Measurements from ENCODE around the gene ZNF682. TPM values are rescaled to one million over a fixed set of nuclear protein-coding genes. Genes with fewer than 3 reads are reported as not detected.
"Not testable (repeated sequence)": the region's sequence is repeated elsewhere in the genome, so short reads cannot be mapped to it uniquely, and the experiment has no call there.

Gene ZNF682
- 2.2 and 5.9 TPM in 2 replicates for total RNA-seq

- H3K4me3 ChIP-seq (ENCODE audit: insufficient read depth, low read length) = peak within 1 kb of the TSS; percentile 96
- DNase-seq (ENCODE audit: insufficient read length, low spot score, missing footprints) = peak; percentile 97
- no peak for TF ChIP-seq CTCF (IDR thresholded peaks at IDR 0.05; ENCODE audit: extremely low read depth, low read depth, low read length)
- peak within 1 kb of the TSS; percentile 96 for H2AFZ ChIP-seq (ENCODE audit: low read length)
- H3K9me3 ChIP-seq (ENCODE audit: low read depth, low read length) = no peaks in the 10 kb centered on the region
- no peaks in the 10 kb centered on the region for H3K27me3 ChIP-seq (ENCODE audit: insufficient read depth, low read length)
- H3K4me2 ChIP-seq (ENCODE audit: insufficient read depth, low read length) = peak within 1 kb of the TSS; percentile 90
- H3K27ac ChIP-seq (ENCODE audit: low read depth, low read length) = peak within 1 kb of the TSS; percentile 85
- no peaks in the 10 kb centered on the region for H4K20me1 ChIP-seq (ENCODE audit: insufficient read depth, low read length)
- peaks cover 10% of the 10 kb centered on the region for H3K4me1 ChIP-seq (ENCODE audit: insufficient read depth, low read length)
- peaks cover 3% of the 10 kb centered on the region for H3K36me3 ChIP-seq (ENCODE audit: insufficient read depth, low read length)
- peaks cover 24% of the 10 kb centered on the region for H3K79me2 ChIP-seq (ENCODE audit: insufficient read depth, low read length)
Observed at GRCh38 chr19:20039203-20039723, at the start of gene ZNF682. Gene ZNF682 (minus strand): TSS chr19:20039505. CDS start chr19:20039345, 160 bp downstream.

- not testable (repeated sequence) for DNase-seq (ENCODE audit: insufficient read length, low spot score, missing footprints); H3K4me1 ChIP-seq (ENCODE audit: insufficient read depth, low read length); H3K4me2 ChIP-seq (ENCODE audit: insufficient read depth, low read length); H3K27ac ChIP-seq (ENCODE audit: low read depth, low read length); H2AFZ ChIP-seq (ENCODE audit: low read length); H4K20me1 ChIP-seq (ENCODE audit: insufficient read depth, low read length); H3K27me3 ChIP-seq (ENCODE audit: insufficient read depth, low read length); H3K4me3 ChIP-seq (ENCODE audit: insufficient read depth, low read length); H3K9me3 ChIP-seq (ENCODE audit: low read depth, low read length); H3K36me3 ChIP-seq (ENCODE audit: insufficient read depth, low read length)
- H3K79me2 ChIP-seq (ENCODE audit: insufficient read depth, low read length) = peaks cover 11% of the 10 kb centered on the region
Observed at GRCh38 chr19:20082876-20083275, 43.6 kb upstream of the ZNF682 start.

- not testable (repeated sequence) for H3K4me3 ChIP-seq (ENCODE audit: insufficient read depth, low read length); H2AFZ ChIP-seq (ENCODE audit: low read length); H3K4me2 ChIP-seq (ENCODE audit: insufficient read depth, low read length)
Observed at GRCh38 chr19:20082232-20082833, 43.0 kb upstream of the ZNF682 start.

GRCh38 chr19:20080656-20081055 is 41.4 kb upstream of the ZNF682 start:
- no peak for TF ChIP-seq CTCF (IDR thresholded peaks at IDR 0.05; ENCODE audit: extremely low read depth, low read depth, low read length)
- no peak overlapping the region for H3K4me3 ChIP-seq (ENCODE audit: insufficient read depth, low read length)
- no peak overlapping the region for H3K4me2 ChIP-seq (ENCODE audit: insufficient read depth, low read length)
- H2AFZ ChIP-seq (ENCODE audit: low read length) = no peak overlapping the region
- no peak for DNase-seq (ENCODE audit: insufficient read length, low spot score, missing footprints)
- H3K4me1 ChIP-seq (ENCODE audit: insufficient read depth, low read length) = peaks cover 8% of the 10 kb centered on the region
- no peak overlapping the region for H3K27ac ChIP-seq (ENCODE audit: low read depth, low read length)
- H3K79me2 ChIP-seq (ENCODE audit: insufficient read depth, low read length) = peaks cover 11% of the 10 kb centered on the region
- H4K20me1 ChIP-seq (ENCODE audit: insufficient read depth, low read length) = no peaks in the 10 kb centered on the region
- no peaks in the 10 kb centered on the region for H3K27me3 ChIP-seq (ENCODE audit: insufficient read depth, low read length)
- no peaks in the 10 kb centered on the region for H3K9me3 ChIP-seq (ENCODE audit: low read depth, low read length)
- no peaks in the 10 kb centered on the region for H3K36me3 ChIP-seq (ENCODE audit: insufficient read depth, low read length)

More at GRCh38 chr19:20082232-20082833, 43.0 kb upstream of the ZNF682 start:
- H3K36me3 ChIP-seq (ENCODE audit: insufficient read depth, low read length); H3K27ac ChIP-seq (ENCODE audit: low read depth, low read length); DNase-seq (ENCODE audit: insufficient read length, low spot score, missing footprints); H3K4me1 ChIP-seq (ENCODE audit: insufficient read depth, low read length); H3K27me3 ChIP-seq (ENCODE audit: insufficient read depth, low read length); H4K20me1 ChIP-seq (ENCODE audit: insufficient read depth, low read length); H3K9me3 ChIP-seq (ENCODE audit: low read depth, low read length): not testable (repeated sequence)
- peaks cover 11% of the 10 kb centered on the region for H3K79me2 ChIP-seq (ENCODE audit: insufficient read depth, low read length)

- Histone ChIP-seq H3K79me2 (ENCODE audit: insufficient read depth, low read length) (peaks cover 11% of the 10 kb centered on the region), H3K9me3 (ENCODE audit: low read depth, low read length) (no peaks in the 10 kb centered on the region), H3K27ac (ENCODE audit: low read depth, low read length) (no peak overlapping the region), H3K4me1 (ENCODE audit: insufficient read depth, low read length) (peaks cover 8% of the 10 kb centered on the region), H3K27me3 (ENCODE audit: insufficient read depth, low read length) (no peaks in the 10 kb centered on the region), H3K4me3 (ENCODE audit: insufficient read depth, low read length) (peak overlapping the region; percentile 72), H2AFZ (ENCODE audit: low read length) (peak overlapping the region; percentile 99), H3K36me3 (ENCODE audit: insufficient read depth, low read length) (no peaks in the 10 kb centered on the region), H3K4me2 (ENCODE audit: insufficient read depth, low read length) (peak overlapping the region; percentile 95), H4K20me1 (ENCODE audit: insufficient read depth, low read length) (no peaks in the 10 kb centered on the region)
- TF ChIP-seq CTCF (IDR thresholded peaks at IDR 0.05; ENCODE audit: extremely low read depth, low read depth, low read length) = no peak
- DNase-seq (ENCODE audit: insufficient read length, low spot score, missing footprints) = no peak
Observed at GRCh38 chr19:20079476-20079875, 40.2 kb upstream of the ZNF682 start.
